Brain microvascular endothelial cell (primary cell): Measurements from ENCODE around the gene ZDHHC3.

Experiments used
- DNase-seq: peaks from one replicate; pipeline ENCODE4 v3.0.0-alpha.2; 2020
- H3K27ac ChIP-seq: fragments of 250-450 bp; sonication (Bioruptor Pico); 2 replicates; pipeline ENCODE4 v1.5.1; 2020; ENCODE audit warnings: mild to moderate bottlenecking, moderate library complexity
- H3K27me3 ChIP-seq: fragments of 250-450 bp; sonication (Bioruptor Pico); replicated peaks from 2 replicates; pipeline ENCODE4 v1.5.1; 2020; ENCODE audit warnings: mild to moderate bottlenecking
- H3K36me3 ChIP-seq: fragments of 250-450 bp; sonication (Bioruptor Pico); replicated peaks from 2 replicates; pipeline ENCODE4 v1.5.1; 2020; ENCODE audit warnings: mild to moderate bottlenecking
- H3K4me3 ChIP-seq: 2 replicates; pipeline ENCODE4 v1.5.1; 2011; ENCODE audit warnings: low read depth, mild to moderate bottlenecking, control low read depth, low read length, moderate library complexity
- in situ Hi-C: cut with HindIII; loops from 2 replicates; pipeline ENCODE4 v1.10.0; 2017; ENCODE audit warnings: low sequenced_read_pairs, low pct_ligation_motif_present
- TF ChIP-seq, protein P1 (sequence below): IDR thresholded peaks from 2 replicates; pipeline ENCODE4 v1.5.1; 2011; ENCODE audit warnings: low read depth, mild to moderate bottlenecking, moderate library complexity, low read length, control low read depth, inconsistent platforms; ENCODE audit errors: missing control alignments

Gene ZDHHC3

DNA sequence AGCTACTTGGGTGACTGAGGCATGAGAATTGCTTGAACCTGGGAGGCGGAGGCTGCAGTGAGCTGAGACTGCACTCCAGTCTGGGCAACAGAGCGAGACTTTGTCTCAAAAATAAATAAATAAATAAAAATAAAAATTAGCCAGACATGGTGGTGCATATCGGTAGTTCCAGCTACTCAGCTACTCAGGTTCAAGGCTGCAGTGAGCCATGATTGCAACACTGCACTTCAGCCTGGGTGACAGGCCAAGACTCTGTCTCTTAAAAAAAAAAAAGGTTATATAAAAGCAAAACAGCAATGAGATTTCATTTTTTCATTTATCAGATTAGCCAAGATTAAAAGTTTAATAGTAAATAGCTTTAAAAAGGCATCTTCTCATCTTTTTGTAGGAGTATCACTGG, 98.6 kb downstream of the ZDHHC3 start:
- Histone ChIP-seq H3K27me3 (no peaks in the 10 kb centered on the region), H3K27ac (no peak overlapping the region), H3K4me3 (no peak overlapping the region), H3K36me3 (no peaks in the 10 kb centered on the region)
- TF ChIP-seq, protein P1, sequence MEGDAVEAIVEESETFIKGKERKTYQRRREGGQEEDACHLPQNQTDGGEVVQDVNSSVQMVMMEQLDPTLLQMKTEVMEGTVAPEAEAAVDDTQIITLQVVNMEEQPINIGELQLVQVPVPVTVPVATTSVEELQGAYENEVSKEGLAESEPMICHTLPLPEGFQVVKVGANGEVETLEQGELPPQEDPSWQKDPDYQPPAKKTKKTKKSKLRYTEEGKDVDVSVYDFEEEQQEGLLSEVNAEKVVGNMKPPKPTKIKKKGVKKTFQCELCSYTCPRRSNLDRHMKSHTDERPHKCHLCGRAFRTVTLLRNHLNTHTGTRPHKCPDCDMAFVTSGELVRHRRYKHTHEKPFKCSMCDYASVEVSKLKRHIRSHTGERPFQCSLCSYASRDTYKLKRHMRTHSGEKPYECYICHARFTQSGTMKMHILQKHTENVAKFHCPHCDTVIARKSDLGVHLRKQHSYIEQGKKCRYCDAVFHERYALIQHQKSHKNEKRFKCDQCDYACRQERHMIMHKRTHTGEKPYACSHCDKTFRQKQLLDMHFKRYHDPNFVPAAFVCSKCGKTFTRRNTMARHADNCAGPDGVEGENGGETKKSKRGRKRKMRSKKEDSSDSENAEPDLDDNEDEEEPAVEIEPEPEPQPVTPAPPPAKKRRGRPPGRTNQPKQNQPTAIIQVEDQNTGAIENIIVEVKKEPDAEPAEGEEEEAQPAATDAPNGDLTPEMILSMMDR, result no peak
- in situ Hi-C loops, result no loop called here
- no peak for DNase-seq

DNA sequence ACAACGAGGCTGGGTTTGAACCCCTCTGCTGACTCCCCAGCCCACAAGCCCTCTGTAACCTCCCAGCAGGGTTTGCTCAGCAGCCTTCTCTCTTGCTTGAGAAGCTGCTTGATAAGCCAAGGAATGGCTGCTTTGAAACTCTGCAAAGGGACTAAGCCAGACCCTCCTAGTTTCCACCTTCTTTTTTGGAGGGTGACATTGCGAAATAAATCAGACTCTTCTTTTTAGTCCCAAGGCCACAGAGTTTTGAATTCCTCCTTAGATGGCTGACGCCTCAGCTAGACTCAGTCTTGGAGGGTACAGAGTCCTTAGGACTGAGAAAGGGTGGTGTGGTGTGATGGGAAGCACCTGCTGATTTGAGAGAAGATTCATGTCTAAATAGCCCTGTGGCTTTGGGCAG, 100.4 kb downstream of the ZDHHC3 start:
- Histone ChIP-seq H3K27ac (no peak overlapping the region), H3K36me3 (no peaks in the 10 kb centered on the region), H3K4me3 (no peak overlapping the region), H3K27me3 (no peaks in the 10 kb centered on the region)
- TF ChIP-seq, protein P1, result no peak
- in situ Hi-C loops, result no loop called here
- DNase-seq, result no peak
